HG03575 (cell line): ENCODE data around the gene TIMM10.

Source experiments
- ATAC-seq: cut with Tn5 transposase; IDR thresholded peaks from one replicate; pipeline ENCODE4 v1.9.1; 2021; ENCODE audit not compliant: unreplicated experiment, insufficient number of reproducible peaks, low FRiP score; ENCODE audit errors: extremely low read depth

Gene TIMM10

DNA sequence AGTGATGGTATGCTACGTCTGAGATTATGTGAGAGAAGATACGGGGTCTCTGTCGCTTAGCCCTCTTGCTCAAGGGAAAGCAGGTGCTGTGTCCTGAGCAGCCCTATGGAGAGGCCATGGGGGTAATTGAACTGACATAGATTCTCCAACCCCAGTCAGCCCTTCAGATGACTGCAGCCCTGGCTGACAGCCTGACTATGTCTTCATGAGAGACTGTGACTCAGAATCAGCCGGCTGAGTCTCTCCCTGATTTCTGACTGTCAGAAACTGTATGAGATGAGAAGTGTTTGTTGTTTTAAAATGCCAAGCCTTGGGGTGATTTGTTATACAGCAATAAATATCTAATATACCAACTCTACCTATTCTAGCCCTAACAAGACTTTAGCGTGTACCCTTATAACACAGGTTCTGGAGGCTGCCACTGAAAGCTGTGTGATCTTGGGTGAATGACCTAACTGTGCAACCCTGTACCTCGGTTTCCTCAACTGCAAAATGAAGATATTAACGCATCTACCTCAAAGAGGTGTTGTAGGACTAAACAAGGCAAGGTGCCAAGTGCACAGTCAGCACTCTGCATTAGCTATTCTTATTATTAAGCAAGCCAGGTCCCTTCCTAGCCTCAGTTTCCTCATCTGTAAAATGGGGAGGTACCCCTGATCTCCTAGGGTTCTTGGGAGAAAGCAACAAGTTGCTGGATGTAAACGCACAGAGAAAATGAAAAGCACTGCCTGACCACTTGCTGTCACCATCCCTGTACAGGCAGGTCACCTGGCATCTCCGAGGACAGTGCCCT, 39.9 kb downstream of the TIMM10 start:
- no peak for ATAC-seq

DNA sequence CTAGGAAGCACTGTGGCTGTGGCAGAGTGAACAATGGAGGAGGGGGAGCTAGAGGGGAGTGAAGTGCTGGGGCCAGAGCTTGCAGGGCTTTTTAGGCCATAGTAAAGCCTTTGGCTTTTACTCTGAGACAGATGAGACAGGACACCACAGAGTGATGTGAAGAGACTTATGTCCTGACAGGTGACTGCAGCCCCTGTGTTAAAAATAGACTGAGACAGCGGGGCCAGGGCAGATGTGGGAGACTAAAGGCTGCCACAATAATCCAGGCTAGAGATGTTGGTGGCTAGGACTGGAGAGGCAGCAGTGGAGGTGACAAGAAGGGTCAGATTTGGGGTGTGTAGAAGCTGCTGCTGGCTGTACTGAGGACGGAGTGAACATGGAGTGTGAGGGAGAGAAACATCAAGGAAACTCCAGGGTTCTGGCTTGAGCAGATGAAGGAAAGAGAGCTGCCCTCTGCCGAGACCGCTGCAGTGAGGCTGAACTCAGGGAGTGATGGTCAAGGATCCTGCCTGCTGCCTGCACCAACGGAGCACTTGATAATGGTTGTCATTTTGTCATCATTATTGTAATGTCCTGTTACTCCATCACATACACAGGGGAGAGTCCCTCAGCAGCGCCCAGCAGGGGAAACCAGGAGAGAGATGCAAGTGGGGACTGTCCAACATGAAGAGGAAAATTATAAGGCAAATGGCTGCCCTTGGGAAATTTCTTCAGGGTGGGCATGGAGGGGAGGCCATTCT, 42.5 kb downstream of the TIMM10 start:
- ATAC-seq: no peak

DNA sequence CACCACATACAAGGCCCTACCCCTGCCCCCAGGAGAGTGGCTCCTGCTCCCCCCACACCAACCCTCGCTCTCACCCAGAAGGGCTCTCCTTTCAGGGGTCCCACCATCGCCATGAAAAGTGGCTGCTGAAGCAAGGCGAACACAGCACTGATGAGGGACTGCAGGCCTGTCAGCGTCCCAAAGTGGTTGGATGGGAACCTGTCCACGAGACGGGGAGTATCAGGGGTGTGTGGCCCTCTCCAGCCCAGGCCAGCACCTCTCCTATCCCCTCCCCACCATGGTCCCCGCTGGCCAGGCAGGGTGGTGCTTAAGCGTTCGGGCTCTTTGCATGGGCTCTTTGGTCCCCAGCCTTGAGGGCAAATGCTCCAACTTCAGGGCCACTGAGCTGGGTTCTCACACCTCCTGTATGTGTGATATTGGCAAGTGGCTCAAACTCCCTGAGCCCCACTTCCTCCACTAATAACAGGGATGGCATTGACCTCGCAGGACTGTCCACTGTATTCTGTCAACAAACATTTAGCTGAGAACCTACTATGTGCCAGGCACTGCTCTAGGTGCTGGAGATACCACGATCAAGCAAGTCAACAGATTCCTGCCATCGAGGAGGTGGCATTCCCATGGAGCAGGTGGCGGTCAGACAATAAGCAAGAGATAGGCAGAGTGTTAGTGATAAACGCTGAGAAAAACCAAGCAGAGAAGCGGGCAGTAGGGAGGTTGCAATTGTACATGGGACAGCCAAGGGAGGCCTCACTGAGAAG, 43.4 kb downstream of the TIMM10 start:
- no peak for ATAC-seq

DNA sequence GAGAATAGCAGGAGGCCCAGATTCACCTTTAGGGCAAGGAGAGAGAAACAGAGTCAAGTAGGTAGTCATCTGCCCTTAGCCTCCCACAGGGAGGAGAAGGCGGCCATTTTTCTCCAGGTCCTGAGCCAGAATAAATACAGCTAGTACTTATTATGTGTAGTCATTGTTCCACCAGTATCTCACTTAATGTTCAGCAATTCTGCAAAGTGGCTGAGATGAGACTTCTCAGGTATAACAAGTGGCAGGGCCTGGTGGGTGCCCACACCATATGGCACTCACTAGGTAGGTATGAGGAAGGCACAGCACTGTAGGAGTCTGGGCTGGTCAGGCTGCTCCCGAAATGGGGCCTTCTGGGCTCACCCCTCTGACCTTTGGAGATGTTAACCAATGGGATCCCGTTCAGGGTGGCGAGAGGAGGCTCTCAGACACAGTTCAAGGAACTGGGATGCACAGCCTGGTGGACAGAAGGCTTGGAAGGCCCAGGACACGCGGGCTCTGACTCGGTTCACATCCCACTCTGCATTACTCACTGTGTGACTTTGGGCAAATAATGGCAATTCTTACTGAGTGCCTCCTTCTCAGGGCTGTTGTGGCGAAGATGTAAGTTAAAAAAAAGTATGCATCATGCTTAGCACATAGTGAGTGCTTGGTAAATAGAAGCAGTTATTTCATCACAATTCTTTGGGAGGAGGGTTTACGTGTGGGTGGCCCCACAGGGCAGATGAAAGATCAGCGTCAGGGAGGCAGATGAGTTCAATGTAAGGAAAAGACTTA, 45.1 kb downstream of the TIMM10 start:
- ATAC-seq: no peak

DNA sequence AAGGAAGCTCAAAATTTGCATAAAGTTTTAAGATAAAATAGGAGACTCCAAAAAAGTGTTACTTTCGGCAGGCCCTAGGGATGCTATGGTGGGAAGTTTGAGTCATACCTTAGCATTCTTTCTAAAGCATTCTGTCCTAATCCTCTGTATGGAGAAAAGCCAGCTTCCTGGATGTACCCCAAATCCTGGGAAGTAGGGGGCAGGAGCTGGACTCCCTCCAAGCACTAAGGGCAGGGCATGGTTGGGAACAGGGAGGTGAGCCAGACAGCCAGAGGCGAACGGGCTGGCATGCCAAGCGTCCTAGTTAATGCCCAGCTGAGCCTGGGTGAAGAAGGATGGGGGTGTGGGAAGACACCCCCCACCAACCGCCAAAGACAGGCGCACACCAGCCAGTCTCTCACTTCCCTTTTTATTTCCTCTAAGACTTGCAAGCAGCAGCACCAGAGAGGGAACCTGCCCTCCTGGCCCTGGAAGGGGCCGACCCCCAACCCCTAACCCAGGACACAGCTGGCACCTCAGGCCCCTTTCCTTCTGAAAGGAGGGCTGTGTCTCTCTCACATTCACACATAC, 46.3 kb downstream of the TIMM10 start:
- ATAC-seq: peak; percentile 47

DNA sequence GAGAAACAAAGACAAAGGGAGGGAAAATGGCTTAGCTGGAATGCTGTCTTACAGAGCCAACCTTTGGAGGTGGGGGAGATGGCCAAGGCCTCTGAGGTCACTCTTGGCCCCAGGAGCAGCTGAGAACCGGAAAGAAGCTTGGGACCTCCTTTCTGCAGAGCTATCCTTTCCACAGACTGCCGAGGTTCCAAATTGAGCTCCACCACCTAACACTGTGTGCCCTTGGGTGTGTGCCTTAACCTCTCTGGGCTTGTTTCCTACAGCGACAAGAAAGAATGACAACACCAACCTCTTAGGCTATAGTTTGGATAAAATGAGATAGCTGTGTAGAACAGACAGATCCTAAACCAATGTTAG, 47.0 kb downstream of the TIMM10 start:
- no peak for ATAC-seq

DNA sequence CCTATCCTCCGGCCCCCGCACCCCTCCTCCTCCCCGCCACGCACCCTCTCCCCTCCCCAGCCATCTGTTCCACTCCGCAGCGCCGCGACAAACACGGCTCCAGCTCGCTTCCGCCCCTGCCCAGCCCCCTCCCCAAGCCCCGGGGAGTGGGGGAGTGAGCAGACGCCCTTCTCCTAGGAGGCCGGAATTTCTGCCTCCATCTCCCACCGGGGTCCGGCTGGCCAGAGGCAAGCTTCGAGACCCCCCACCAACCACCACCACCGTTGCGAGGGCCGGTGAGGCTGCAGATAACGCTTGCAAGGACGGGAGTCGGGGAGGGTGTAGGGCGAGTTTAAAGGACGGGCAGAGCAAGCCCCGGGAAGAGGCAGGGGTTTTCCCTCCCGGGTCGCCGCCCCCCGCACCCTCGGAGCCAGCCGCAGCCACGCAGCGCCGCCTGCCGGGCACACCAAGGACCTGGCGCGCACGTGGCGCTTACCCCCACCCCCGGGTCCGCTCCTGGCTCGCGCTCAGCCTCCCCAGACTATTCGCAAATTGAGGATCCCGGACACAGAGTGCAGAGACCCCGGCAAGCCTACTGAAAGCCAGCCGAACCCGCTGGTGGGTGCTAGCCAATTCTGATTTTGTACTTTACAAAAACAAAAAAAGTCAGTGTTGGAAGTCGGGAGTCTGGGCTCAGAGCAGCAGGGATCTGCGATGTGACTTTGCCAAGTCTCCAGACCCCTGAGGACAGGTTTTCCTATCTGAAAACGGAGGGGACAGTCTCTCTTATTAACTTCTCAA, 47.6 kb downstream of the TIMM10 start:
- ATAC-seq: no peak

DNA sequence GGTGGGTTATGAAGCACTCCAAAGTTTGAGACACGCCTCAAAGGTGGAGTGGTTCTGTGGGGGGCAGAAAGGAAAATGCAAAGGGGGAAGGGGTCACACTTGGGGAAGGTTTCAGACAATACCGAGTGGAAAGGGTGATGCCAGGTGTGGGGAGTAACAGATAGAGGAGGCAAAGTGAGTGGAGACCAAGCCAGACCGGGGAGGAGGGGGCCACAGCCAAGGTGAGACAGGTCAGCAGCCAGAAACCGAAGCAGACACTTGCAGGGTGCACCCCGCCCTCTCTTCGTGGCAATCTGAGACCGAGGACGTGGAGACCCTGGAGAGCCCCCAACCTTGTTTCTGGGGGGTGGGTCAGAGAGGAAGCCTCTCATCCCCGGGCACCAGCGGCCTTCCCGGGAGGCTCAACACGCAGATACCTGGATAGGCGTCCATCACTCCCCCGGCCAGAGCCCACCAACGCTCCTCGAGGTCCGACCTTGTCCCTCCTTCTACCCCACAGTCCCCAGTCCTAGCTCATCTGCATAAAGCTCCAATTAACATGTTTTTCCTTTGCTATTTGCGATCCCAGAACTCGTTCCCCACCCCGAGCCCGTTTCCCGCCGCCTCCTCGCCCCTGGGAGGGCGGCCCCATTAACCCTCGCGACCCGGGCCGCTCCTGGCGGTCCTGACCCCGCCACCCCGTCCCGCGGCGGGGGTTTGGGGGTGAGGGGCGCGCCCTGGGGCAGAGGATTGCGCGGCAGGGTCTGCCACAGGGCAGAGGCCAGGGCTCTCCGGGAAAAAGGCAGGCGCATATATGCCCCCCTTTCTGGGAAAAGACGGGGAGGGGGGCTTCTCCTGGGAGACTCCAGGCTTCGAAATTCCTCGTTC, 48.4 kb downstream of the TIMM10 start:
- no peak for ATAC-seq

DNA sequence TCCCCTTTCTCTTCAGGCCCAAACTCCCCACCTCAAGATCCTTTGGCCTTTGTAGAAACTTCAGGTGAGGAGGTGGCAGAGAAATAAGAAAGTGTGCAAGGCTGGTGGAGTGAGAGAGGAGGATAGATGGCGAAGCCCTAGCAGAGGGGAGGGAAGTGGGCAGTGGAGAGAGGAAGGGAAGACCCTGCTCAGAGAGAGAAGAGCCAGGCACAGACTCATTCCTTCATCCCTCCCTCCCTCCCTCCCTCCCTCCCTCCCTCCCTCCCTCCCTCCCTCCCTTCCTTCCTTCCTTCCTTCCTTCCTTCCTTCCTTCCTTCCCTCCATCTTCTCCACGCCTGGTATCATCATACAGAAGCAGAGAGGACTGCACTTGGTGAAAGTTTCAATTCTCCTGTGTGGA, 49.2 kb downstream of the TIMM10 start:
- no peak for ATAC-seq

DNA sequence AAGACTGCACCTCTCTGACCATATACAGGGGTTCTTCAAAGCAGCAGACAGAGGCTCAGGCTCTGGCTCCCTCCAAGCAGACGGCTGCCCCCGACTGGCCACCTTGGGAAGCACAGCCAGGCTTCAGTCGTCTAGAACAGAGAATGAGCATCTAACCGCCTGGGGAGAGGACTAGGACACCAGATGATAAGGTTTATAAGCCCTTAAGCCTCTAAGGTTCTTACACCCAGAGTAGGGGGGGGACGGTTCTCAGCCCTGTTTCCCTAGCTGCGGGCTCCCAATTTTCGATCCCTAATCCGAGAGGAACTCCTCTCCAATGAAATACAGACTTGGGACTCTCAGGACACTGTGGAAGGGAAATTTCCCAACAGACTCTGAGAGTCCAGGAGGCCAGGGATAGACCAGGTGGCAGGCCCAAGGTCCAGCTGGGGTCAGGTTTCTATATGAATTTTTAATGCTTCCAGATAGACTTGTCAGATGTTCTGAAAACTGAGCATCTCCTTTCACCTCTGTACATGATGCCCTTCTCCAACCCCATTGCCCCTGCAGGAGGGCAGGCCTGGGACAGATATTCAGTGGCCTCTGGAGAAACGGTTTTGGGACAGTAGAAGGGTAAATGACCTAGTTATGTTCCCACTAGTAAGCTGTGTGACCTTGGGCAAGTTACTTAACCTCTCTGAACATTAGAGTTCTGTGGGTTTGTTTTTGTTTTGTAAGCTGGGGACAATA, 50.0 kb downstream of the TIMM10 start:
- ATAC-seq: no peak

DNA sequence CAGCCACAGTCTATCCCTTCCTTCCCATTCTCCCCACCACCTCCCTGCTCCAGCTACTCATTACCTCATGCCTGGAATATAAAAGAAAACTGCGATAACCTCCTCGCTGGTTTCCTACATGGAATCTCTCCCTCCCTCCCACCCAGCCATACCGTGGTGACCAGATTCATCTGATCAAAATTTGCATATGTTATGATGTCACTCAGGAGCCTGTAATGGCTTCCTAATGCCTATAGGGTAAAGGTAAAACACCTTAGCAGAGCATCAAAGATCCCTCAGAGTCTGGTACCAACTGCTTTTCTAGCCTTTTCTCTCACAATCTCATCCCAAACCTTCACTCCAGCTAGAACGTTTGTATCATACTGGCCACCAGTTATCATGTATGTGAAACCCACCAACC, 50.6 kb downstream of the TIMM10 start:
- ATAC-seq: no peak

DNA sequence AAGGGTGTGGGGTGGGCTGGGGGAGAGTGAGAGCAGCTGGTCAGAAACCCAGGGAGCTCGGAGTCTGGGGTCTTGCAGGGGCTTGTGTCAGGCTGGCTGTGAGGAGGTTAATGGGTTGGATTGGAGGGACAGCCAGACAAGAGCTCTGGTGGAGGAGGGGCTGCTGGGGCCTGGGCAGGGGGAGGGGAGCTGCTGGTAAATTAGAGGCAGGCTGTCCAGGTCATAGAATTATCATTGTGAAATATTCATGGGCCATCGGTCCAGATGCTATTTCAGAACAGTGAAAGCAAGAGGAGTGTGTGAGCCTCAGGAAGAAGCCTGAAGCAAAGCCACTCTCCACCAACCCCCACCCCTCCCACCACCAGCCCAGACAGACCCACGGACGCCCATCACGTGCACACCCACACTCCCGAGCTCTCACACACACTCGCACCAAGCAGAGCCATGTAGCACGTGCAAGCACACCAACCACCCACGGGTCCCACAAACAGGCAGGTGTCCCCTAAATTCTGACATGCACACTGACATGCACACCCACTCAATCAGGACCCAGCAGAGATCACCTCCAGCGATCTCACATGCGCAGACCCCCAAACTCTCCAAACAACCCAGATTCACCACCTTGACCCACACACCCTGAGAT, 51.4 kb downstream of the TIMM10 start:
- ATAC-seq: no peak
